Stimulated activated CD4-positive, alpha-beta T cell treated with anti-CD3 and anti-CD28 coated beads, Interleukin-2, amount 100 ng/mL, for 48 hours (primary cell): ENCODE data around the gene XXYLT1.

Source experiments
- DNase-seq, 2 donors: peaks; one replicate each; pipeline ENCODE4 v3.0.0-alpha.2; 2020

Gene XXYLT1

GRCh38 chr3:195164573-195165264, 106.2 kb downstream of the XXYLT1 start:
- no peak for DNase-seq

GRCh38 chr3:195163719-195164572, 107.0 kb downstream of the XXYLT1 start:
- no peak for DNase-seq

DNA sequence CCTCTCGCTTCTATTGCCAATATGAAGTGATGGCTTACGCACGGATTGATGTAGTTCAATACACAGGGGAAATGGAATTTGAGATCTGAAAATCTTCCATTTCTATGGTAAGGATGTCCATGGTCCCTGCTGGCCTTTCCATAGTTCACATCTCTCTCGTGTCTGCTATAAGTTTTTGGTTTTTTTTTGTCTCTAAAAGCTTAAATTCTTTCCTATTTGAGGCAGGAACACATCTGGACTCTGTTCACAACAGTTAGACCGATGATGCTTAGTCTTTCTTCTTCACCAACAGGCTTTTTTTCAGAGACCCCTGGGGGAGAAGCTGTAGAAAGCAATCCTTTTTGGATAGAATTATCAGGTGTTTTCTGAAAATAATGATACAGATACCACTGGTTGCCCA, 108.1 kb downstream of the XXYLT1 start:
- no peak for DNase-seq

DNA sequence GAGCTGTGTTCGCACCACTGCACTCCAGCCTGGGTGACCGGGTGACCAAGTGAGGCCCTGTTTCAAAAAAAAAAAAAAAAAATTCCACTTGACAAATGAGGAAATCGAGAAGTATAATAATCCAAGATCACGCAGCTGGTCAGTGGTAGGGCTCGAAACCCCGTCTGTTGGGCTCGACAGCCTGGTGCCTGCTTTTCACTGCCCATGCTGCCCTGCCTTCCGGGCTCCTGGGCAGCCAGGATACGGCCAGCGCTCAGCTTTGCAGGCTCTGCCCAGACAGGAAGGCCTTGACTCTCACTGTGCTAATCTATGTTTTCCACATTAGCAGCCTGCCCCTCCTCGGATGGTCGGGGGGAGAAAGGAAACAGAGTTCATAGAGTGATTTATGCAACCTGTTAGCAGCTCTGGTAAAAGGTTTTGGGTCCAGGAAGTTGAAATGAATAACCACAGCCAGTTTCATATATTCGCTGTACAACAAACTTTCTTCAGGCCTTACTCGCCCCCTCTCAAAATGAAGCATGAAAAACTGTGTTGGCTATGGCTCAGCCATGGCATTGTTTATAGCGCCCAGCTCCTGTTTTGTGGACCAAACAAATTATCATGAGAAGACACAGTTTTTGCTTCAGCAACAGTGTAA, 108.8 kb downstream of the XXYLT1 start:
- no peak for DNase-seq

- DNase-seq: no peak
Observed at GRCh38 chr3:195160908-195161434, 110.0 kb downstream of the XXYLT1 start.

GRCh38 chr3:195160257-195160898, 110.6 kb downstream of the XXYLT1 start:
- no peak for DNase-seq

GRCh38 chr3:195159814-195160165, 111.2 kb downstream of the XXYLT1 start:
- no peak for DNase-seq

- no peak for DNase-seq
Observed at GRCh38 chr3:195159117-195159813, 111.7 kb downstream of the XXYLT1 start.

- no peak for DNase-seq
Observed at GRCh38 chr3:195156286-195156890, 114.6 kb downstream of the XXYLT1 start.

DNA sequence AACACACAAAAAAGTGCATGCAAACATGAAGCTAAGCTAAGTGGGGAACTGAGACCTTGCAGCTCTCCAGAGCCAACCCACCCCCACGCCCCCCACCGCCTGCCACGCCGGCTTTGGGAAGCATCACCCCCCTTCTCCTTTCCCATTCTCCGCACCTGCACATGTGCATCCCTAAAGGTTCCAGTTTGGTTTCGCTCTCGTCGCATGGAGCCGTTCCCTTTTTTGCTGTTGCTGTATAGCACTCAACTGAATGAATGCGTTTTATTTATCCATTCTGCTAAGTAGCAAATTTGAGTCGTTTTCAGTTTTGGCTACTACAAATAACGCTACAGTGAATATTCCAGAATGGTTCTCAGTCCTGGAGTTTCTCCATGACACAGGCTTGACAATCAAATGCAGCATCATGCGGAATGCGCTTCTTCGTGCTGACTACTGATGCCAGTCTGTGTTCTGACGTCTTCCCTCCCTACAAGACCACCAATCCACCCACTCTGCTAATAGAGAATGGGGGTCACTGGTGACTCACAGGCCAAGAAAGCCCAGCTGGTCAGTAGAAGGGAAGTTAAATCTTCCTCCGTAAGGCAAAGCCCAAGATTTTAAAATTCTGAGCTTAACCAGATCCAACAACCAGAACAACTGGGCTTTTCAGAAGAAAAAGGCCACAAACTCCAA, 115.3 kb downstream of the XXYLT1 start:
- no peak for DNase-seq

- DNase-seq: no peak
Observed at GRCh38 chr3:195154793-195155535, 116.0 kb downstream of the XXYLT1 start.

GRCh38 chr3:195154111-195154791, 116.7 kb downstream of the XXYLT1 start:
- DNase-seq: no peak

- DNase-seq: no peak
Observed at GRCh38 chr3:195153653-195154052, 117.3 kb downstream of the XXYLT1 start.

- no peak for DNase-seq
Observed at GRCh38 chr3:195153130-195153529, 117.8 kb downstream of the XXYLT1 start.

DNA sequence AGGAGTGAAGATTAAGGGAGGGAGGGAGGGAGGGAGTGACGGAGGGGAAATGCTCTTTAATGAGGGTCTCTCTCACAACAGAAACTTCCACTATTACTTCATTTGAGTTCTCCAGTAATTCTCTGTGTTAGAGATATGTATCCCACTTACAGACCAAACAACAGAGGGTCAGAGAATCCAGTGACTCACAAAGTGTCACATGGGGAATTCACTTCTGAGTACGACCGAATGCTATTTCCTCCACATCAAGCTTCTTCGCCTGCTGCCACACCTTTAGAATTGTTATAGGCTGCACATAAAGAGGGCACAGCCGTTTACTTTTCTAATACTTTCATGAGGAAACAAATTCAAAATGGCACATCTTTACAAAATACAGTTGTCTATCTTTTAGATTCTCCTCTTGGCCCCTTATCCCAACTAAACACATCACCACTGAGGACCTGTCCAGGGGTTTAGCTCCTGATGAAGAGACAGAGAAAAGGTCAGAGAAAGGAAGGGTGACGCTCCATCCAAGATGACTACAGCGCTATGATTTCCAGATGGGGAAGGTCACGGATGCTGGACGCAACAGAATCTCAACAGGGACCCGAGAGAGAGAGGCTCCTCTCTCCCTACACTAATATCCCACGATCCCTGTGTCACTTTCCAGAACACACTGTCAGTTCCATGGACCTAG, 119.0 kb downstream of the XXYLT1 start:
- no peak for DNase-seq

- DNase-seq: no peak
Observed at GRCh38 chr3:195151402-195151801, 119.6 kb downstream of the XXYLT1 start.

- DNase-seq: no peak
Observed at GRCh38 chr3:195150181-195151118, 120.5 kb downstream of the XXYLT1 start.
